ENCODE results near the gene IFT20. TPM values are rescaled to one million over a fixed set of nuclear protein-coding genes. Genes with fewer than 3 reads are reported as not detected.

Gene IFT20
- total and polyA plus RNA-seq, 2 of the 13 experiments (the other 11 are each of a cell fraction or from before 2014, with no cell fraction given) = 28.0 to 37.8 TPM

DNA sequence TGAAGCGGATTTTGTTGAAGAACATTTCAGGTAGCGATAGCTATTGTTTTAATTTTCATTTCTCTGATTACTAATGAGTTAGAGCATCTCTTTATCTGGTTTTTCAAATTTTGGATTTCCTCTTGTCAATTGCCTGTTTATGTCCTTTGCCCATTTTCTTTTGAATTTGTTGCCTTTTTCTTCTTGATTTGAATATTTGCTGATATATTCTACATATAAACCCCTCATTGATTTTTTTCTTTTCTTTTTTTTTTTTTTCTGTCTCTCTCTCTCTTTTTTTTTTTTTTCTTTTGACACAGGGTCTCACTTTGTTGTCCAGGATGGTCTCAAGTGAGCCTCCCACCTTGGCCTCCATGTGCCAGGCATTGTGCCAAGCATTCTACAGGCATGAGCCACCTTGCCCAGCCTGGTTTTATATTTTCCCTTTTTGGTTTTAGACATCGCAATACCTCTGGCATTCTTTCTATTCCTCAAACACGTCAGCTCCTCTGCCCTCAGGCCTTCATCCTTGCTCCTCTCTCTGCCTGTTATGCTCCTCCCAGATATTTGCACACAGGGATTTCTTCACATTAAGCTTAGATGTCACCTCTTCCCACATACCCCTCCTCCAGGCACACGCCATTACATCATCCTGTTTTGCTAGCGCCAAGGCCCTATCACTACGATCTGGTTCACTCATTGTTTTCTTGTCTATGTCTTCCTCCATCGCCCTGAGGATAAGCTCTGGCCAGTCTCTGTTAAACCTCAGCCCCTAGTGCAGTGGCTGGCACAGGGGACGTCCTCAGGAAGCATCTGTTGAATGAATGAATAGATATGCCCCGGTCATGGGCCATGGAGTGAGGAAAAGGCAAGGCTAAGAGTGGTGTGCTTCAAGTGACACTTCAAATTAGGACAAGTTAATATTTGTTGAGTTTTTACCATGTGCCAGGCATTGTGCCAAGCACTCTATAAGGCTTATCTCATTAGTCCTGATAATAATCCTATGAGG is 44.8 kb upstream of the IFT20 start (continued):
- TF ChIP-seq, protein P1, sequence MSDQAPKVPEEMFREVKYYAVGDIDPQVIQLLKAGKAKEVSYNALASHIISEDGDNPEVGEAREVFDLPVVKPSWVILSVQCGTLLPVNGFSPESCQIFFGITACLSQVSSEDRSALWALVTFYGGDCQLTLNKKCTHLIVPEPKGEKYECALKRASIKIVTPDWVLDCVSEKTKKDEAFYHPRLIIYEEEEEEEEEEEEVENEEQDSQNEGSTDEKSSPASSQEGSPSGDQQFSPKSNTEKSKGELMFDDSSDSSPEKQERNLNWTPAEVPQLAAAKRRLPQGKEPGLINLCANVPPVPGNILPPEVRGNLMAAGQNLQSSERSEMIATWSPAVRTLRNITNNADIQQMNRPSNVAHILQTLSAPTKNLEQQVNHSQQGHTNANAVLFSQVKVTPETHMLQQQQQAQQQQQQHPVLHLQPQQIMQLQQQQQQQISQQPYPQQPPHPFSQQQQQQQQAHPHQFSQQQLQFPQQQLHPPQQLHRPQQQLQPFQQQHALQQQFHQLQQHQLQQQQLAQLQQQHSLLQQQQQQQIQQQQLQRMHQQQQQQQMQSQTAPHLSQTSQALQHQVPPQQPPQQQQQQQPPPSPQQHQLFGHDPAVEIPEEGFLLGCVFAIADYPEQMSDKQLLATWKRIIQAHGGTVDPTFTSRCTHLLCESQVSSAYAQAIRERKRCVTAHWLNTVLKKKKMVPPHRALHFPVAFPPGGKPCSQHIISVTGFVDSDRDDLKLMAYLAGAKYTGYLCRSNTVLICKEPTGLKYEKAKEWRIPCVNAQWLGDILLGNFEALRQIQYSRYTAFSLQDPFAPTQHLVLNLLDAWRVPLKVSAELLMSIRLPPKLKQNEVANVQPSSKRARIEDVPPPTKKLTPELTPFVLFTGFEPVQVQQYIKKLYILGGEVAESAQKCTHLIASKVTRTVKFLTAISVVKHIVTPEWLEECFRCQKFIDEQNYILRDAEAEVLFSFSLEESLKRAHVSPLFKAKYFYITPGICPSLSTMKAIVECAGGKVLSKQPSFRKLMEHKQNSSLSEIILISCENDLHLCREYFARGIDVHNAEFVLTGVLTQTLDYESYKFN (CRISPR knock-in tag; conservative IDR thresholded peaks at IDR 0.05) = no peak
- TF ChIP-seq TP53 (CRISPR knock-in tag; conservative IDR thresholded peaks at IDR 0.05) (no peak), NAIF1 (CRISPR knock-in tag; IDR thresholded peaks at IDR 0.05; ENCODE audit: borderline replicate concordance) (no peak), MYPOP (CRISPR knock-in tag; IDR thresholded peaks at IDR 0.05) (peak; percentile 22; the same call in 1 of the 2 replicates), NFE2L2 (IDR thresholded peaks at IDR 0.05; ENCODE audit: low read length) (no peak), CEBPG (CRISPR knock-in tag; IDR thresholded peaks at IDR 0.05) (peak; percentile 85), HHEX (CRISPR knock-in tag; IDR thresholded peaks at IDR 0.05) (no peak), ZC3H13 (CRISPR knock-in tag; IDR thresholded peaks at IDR 0.05) (no peak), ZBTB33 (CRISPR knock-in tag; IDR thresholded peaks at IDR 0.05) (no peak), AGO2 (optimal IDR thresholded peaks at IDR 0.05; ENCODE audit: low read depth, low read length) (no peak), ZNF501 (CRISPR knock-in tag; IDR thresholded peaks at IDR 0.05) (no peak), ZNF225 (CRISPR knock-in tag; IDR thresholded peaks at IDR 0.05) (no peak), ZNF331 (CRISPR knock-in tag; IDR thresholded peaks at IDR 0.05) (no peak), PHB2 (IDR thresholded peaks at IDR 0.05; ENCODE audit: partially characterized antibody) (no peak), MED1 (CRISPR knock-in tag; IDR thresholded peaks at IDR 0.05) (no peak)
- TF ChIP-seq, protein P2, sequence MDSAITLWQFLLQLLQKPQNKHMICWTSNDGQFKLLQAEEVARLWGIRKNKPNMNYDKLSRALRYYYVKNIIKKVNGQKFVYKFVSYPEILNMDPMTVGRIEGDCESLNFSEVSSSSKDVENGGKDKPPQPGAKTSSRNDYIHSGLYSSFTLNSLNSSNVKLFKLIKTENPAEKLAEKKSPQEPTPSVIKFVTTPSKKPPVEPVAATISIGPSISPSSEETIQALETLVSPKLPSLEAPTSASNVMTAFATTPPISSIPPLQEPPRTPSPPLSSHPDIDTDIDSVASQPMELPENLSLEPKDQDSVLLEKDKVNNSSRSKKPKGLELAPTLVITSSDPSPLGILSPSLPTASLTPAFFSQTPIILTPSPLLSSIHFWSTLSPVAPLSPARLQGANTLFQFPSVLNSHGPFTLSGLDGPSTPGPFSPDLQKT (CRISPR knock-in tag; IDR thresholded peaks at IDR 0.05; ENCODE audit: borderline replicate concordance) = no peak
- TF ChIP-seq, protein P3, sequence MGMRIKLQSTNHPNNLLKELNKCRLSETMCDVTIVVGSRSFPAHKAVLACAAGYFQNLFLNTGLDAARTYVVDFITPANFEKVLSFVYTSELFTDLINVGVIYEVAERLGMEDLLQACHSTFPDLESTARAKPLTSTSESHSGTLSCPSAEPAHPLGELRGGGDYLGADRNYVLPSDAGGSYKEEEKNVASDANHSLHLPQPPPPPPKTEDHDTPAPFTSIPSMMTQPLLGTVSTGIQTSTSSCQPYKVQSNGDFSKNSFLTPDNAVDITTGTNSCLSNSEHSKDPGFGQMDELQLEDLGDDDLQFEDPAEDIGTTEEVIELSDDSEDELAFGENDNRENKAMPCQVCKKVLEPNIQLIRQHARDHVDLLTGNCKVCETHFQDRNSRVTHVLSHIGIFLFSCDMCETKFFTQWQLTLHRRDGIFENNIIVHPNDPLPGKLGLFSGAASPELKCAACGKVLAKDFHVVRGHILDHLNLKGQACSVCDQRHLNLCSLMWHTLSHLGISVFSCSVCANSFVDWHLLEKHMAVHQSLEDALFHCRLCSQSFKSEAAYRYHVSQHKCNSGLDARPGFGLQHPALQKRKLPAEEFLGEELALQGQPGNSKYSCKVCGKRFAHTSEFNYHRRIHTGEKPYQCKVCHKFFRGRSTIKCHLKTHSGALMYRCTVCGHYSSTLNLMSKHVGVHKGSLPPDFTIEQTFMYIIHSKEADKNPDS (CRISPR knock-in tag; IDR thresholded peaks at IDR 0.05) = no peak
- TF ChIP-seq, protein P4, sequence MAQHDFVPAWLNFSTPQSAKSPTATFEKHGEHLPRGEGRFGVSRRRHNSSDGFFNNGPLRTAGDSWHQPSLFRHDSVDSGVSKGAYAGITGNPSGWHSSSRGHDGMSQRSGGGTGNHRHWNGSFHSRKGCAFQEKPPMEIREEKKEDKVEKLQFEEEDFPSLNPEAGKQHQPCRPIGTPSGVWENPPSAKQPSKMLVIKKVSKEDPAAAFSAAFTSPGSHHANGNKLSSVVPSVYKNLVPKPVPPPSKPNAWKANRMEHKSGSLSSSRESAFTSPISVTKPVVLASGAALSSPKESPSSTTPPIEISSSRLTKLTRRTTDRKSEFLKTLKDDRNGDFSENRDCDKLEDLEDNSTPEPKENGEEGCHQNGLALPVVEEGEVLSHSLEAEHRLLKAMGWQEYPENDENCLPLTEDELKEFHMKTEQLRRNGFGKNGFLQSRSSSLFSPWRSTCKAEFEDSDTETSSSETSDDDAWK (CRISPR knock-in tag; IDR thresholded peaks at IDR 0.05) = no peak

Data from HepG2 (cell line).